GM12878 (cell line): Measurements from ENCODE around the gene ESR2. TPM values are rescaled to one million over a fixed set of nuclear protein-coding genes. Genes with fewer than 3 reads are reported as not detected.

Experiments used
- BCL11A ChIP-seq: IDR thresholded peaks from 2 replicates; pipeline ENCODE4 v1.6.1; 2011; ENCODE audit warnings: low read depth, low read length
- CBFB ChIP-seq: IDR thresholded peaks from 2 replicates; pipeline ENCODE4 v1.6.1; 2016; ENCODE audit warnings: antibody characterized with exemption, low read depth
- EED ChIP-seq: sonication (generic); IDR thresholded peaks from 2 replicates; pipeline ENCODE4 v1.6.1; 2016; ENCODE audit warnings: antibody characterized with exemption, low read depth
- EGR1 ChIP-seq, 2 experiments: IDR thresholded peaks; 1 replicate in 1 of 2; 2 replicates in 1 of 2; pipeline ENCODE4 v1.6.1; 2011 to 2012; ENCODE audit warnings: low read depth in 2 of 2, low read length in 2 of 2, borderline replicate concordance in 1 of 2, mild to moderate bottlenecking in 1 of 2, moderate library complexity in 1 of 2
- FOS ChIP-seq: IDR thresholded peaks from 3 replicates; pipeline ENCODE4 v1.6.1; 2011; ENCODE audit warnings: borderline replicate concordance; ENCODE audit not compliant: insufficient read length; ENCODE audit errors: extremely low read depth
- JUNB ChIP-seq: IDR thresholded peaks from 2 replicates; pipeline ENCODE4 v1.6.1; 2016; ENCODE audit warnings: antibody characterized with exemption, mild to moderate bottlenecking
- MXI1 ChIP-seq: fragments of 150-350 bp; IDR thresholded peaks from 2 replicates; pipeline ENCODE4 v1.6.1; 2011; ENCODE audit warnings: low read depth, mild to moderate bottlenecking, inconsistent platforms, low read length, improper control_type of control experiment
- NFYB ChIP-seq: IDR thresholded peaks from 2 replicates; pipeline ENCODE4 v1.6.1; 2011; ENCODE audit warnings: low read depth, mild to moderate bottlenecking, low read length, improper control_type of control experiment, moderate library complexity; ENCODE audit not compliant: insufficient read depth
- POLR2AphosphoS5 ChIP-seq: IDR thresholded peaks from 2 replicates; pipeline ENCODE4 v1.6.1; 2011; ENCODE audit warnings: mild to moderate bottlenecking, low read length, inconsistent platforms
- RAD21 ChIP-seq: IDR thresholded peaks from 2 replicates; pipeline ENCODE4 v1.6.1; 2011; ENCODE audit warnings: mild to moderate bottlenecking, low read depth, low read length, moderate library complexity; ENCODE audit not compliant: insufficient read depth
- RCOR1 ChIP-seq: conservative IDR thresholded peaks from 2 replicates; pipeline ENCODE4 v1.6.1; 2012; ENCODE audit warnings: low read depth, low read length, improper control_type of control experiment
- SMC3 ChIP-seq: IDR thresholded peaks from 2 replicates; pipeline ENCODE4 v1.6.1; 2011; ENCODE audit warnings: low read length, improper control_type of control experiment, borderline replicate concordance
- ZNF207 ChIP-seq: fragments of 450-650 bp; IDR thresholded peaks from 2 replicates; pipeline ENCODE4 v1.6.1; 2014; ENCODE audit warnings: antibody characterized with exemption, mild to moderate bottlenecking, borderline replicate concordance
- ZNF274 ChIP-seq: IDR thresholded peaks from one replicate; pipeline ENCODE4 v1.8.0; 2011; ENCODE audit not compliant: insufficient read length, insufficient read depth
- polyA plus RNA-seq, 11 experiments: library from polyadenylated mRNA; depleted of rRNA in 4 of 11; unstranded in 6 of 11; stranded (reverse) in 5 of 11; fragments of >200 nt; fragmentation: Nextera tagmentation in 4 of 11; fragmentation: Illumina TruSeq in 1 of 11; extraction: Ambion mirVana in 4 of 11; extraction: Trizol in 1 of 11; gene quantifications; 1 replicate in 1 of 11; 2 replicates in 10 of 11; pipeline versions ENCODE4 v1.2.1 to v1.2.3, GENCODE V29; 2011 to 2016; ENCODE audit warnings: inconsistent platforms in 2 of 11, missing spikeins in 2 of 11, low read depth in 1 of 11
- total RNA-seq, 4 experiments: library from RNA; depleted of rRNA in 3 of 4; stranded (reverse); fragments of >200 nt in 3 of 4; fragmentation: Illumina TruSeq in 1 of 4; extraction: Trizol in 1 of 4; gene quantifications; 2 replicates each; pipeline versions ENCODE4 v1.2.1 to v1.2.3, GENCODE V29; 2013 to 2021
- TF ChIP-seq, protein P1 (sequence below): fragments of 450-650 bp; formaldehyde crosslinking; IDR thresholded peaks from 2 replicates; pipeline ENCODE4 v1.5.0; 2022; ENCODE audit warnings: mild to moderate bottlenecking, missing genetic modification characterization
- TF ChIP-seq, protein P2 (sequence below): fragments of 450-650 bp; IDR thresholded peaks from 2 replicates; pipeline ENCODE4 v1.6.1; 2016; ENCODE audit warnings: mild to moderate bottlenecking

The ESR2 gene
- total and polyA plus RNA-seq, 10 of the 15 experiments (the other 5 are each of a cell fraction or from before 2014, with no cell fraction given) = 0.29 to 2.6 (median 0.81) TPM

DNA sequence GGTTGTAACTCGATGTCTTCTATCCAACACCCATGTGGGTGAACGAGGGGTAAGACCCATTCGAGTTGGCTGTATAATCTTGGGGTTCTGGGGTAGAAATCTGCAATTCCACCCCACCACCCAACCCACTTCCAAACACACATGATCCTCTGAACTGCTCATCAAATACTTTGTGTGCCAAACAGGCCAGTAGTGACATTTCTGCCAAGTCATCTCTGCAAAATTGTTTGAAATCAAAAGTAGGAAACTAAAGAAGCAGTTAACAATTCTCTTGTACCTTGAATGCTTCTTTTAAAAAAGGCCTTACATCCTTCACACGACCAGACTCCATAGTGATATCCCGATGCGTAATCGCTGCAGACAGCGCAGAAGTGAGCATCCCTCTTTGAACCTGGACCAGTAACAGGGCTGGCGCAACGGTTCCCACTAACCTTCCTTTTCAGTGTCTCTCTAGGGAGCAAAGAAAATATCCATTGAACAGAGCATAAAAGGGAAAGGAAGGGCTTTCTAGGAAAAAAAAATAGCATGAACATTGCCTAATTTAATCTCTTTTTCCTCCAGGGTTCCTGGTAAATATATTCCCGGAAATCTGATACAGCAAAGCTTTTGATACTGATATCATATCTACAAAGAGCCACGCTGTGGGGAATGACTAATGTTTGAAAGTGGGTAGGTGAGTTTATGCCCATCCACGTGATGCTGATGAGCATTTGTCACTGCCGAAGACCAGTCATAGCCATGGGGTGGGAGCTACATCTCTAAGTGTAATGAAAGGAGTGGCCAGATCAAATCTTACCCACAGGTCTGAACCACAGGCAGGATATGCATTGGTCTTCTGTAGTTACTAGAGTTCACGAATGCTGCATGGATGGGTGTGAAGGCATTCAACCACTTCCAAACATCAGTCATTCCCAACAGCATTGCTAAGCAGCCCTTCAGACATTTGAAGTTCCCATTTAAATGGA lies 14.2 kb downstream of the ESR2 start (continued):
- TF ChIP-seq, protein P1, sequence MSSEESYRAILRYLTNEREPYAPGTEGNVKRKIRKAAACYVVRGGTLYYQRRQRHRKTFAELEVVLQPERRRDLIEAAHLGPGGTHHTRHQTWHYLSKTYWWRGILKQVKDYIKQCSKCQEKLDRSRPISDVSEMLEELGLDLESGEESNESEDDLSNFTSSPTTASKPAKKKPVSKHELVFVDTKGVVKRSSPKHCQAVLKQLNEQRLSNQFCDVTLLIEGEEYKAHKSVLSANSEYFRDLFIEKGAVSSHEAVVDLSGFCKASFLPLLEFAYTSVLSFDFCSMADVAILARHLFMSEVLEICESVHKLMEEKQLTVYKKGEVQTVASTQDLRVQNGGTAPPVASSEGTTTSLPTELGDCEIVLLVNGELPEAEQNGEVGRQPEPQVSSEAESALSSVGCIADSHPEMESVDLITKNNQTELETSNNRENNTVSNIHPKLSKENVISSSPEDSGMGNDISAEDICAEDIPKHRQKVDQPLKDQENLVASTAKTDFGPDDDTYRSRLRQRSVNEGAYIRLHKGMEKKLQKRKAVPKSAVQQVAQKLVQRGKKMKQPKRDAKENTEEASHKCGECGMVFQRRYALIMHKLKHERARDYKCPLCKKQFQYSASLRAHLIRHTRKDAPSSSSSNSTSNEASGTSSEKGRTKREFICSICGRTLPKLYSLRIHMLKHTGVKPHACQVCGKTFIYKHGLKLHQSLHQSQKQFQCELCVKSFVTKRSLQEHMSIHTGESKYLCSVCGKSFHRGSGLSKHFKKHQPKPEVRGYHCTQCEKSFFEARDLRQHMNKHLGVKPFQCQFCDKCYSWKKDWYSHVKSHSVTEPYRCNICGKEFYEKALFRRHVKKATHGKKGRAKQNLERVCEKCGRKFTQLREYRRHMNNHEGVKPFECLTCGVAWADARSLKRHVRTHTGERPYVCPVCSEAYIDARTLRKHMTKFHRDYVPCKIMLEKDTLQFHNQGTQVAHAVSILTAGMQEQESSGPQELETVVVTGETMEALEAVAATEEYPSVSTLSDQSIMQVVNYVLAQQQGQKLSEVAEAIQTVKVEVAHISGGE = no peak
- TF ChIP-seq MXI1 (no peak), EED (no peak), BCL11A (no peak), CBFB (no peak), RCOR1 (no peak), NFYB (no peak), ZNF207 (no peak), EGR1 (IDR thresholded peaks at IDR 0.05; ENCODE audit: borderline replicate concordance in 1 of 2, low read depth in 2 of 2, low read length in 2 of 2) (no peak), SMC3 (no peak), FOS (no peak), JUNB (no peak), POLR2AphosphoS5 (no peak), RAD21 (no peak), ZNF274 (no peak)
- TF ChIP-seq, protein P2, sequence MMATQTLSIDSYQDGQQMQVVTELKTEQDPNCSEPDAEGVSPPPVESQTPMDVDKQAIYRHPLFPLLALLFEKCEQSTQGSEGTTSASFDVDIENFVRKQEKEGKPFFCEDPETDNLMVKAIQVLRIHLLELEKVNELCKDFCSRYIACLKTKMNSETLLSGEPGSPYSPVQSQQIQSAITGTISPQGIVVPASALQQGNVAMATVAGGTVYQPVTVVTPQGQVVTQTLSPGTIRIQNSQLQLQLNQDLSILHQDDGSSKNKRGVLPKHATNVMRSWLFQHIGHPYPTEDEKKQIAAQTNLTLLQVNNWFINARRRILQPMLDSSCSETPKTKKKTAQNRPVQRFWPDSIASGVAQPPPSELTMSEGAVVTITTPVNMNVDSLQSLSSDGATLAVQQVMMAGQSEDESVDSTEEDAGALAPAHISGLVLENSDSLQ = no peak
